Hepatocyte (in vitro differentiated cells): ENCODE data around the gene FGF21.

Experiments
- EZH2phosphoT487 ChIP-seq: fragments of 200-600 bp; sonication (generic); IDR thresholded peaks from one replicate; pipeline ENCODE4 v1.6.1; 2018; ENCODE audit warnings: antibody characterized with exemption, mild to moderate bottlenecking, low read depth, moderate library complexity; ENCODE audit not compliant: unreplicated experiment, severe bottlenecking
- TF ChIP-seq, protein P1 (sequence below): fragments of 200-600 bp; sonication (generic); IDR thresholded peaks from 2 replicates; pipeline ENCODE4 v1.5.1; 2016; ENCODE audit warnings: antibody characterized with exemption, mild to moderate bottlenecking; ENCODE audit not compliant: poor library complexity

DNA sequence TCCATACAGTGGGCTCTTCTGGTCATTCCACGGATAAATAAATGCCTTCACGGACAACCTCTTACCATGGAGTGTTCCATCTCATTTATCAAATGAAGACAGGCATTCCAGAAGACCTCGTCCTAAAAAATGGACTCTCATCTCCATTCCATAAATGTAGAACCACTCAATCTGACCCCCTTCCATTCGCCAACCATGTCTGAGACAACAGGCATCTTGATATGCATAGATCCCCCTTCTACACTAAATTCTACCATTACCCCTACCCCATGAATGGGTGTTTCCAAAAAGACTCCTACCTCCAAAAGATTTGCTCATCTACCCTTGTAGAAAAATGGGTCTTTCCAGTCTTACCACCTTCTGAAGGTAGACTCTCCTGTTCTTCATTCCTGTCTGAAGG, 23.9 kb upstream of the FGF21 start:
- TF ChIP-seq, protein P1, sequence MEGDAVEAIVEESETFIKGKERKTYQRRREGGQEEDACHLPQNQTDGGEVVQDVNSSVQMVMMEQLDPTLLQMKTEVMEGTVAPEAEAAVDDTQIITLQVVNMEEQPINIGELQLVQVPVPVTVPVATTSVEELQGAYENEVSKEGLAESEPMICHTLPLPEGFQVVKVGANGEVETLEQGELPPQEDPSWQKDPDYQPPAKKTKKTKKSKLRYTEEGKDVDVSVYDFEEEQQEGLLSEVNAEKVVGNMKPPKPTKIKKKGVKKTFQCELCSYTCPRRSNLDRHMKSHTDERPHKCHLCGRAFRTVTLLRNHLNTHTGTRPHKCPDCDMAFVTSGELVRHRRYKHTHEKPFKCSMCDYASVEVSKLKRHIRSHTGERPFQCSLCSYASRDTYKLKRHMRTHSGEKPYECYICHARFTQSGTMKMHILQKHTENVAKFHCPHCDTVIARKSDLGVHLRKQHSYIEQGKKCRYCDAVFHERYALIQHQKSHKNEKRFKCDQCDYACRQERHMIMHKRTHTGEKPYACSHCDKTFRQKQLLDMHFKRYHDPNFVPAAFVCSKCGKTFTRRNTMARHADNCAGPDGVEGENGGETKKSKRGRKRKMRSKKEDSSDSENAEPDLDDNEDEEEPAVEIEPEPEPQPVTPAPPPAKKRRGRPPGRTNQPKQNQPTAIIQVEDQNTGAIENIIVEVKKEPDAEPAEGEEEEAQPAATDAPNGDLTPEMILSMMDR, result no peak
- TF ChIP-seq EZH2phosphoT487, result no peak
